GM12878 (cell line): Measurements from ENCODE around the gene SPATA31D1. TPM values are rescaled to one million over a fixed set of nuclear protein-coding genes. Genes with fewer than 3 reads are reported as not detected.

ENCODE experiments used
- ATAC-seq: fragments of 200-7000 bp; cut with Tn5 transposase; 3 replicates; pipeline ENCODE4 v1.9.1; 2020; ENCODE audit warnings: mild to moderate bottlenecking, moderate library complexity
- BruUV-seq: library from RNA; stranded (reverse); fragments of 400-500 nt; replicated peaks from 2 replicates; lab custom pipeline; 2021; lab: Mats Ljungman, UMichigan
- CTCF ChIA-PET: fragments of 300-600 bp; sonication (Branson Sonifier 250); formaldehyde crosslinking; extraction: SDS; loops from one replicate; lab custom pipeline; 2021; ENCODE audit warnings: inconsistent platforms; lab: Yijun Ruan, JAX
- POLR2A ChIA-PET: fragments of 350-600 bp; formaldehyde crosslinking; extraction: SDS; loops from one replicate; lab custom pipeline; 2021; ENCODE audit warnings: inconsistent platforms; lab: Charles Lee
- RAD21 ChIA-PET: fragments of 300-600 bp; sonication (Branson Sonifier 250); formaldehyde crosslinking; loops from one replicate; lab custom pipeline; 2023; ENCODE audit warnings: antibody characterized with exemption; ENCODE audit not compliant: unreplicated experiment; lab: Charles Lee
- SMC1A ChIA-PET: fragments of 300-600 bp; sonication (Branson Sonifier 250); formaldehyde crosslinking; loops from one replicate; lab custom pipeline; 2023; ENCODE audit not compliant: unreplicated experiment, uncharacterized antibody; lab: Charles Lee
- DNase-seq: peaks from one replicate; pipeline ENCODE4 v3.0.0-alpha.2; 2011; ENCODE audit warnings: low read depth, low spot score
- FAIRE-seq: peaks from 3 replicates; lab custom pipeline; 2011; peaks lifted over from hg19 to GRCh38; lab: Jason Lieb, UNC
- H2AFZ ChIP-seq: 2 replicates; pipeline ENCODE4 v1.6.0; 2011; ENCODE audit warnings: low read depth, low read length, control low read depth; ENCODE audit not compliant: control insufficient read depth
- H3K27ac ChIP-seq: 2 replicates; pipeline ENCODE4 v1.5.1; 2011; ENCODE audit warnings: control low read depth; ENCODE audit not compliant: control insufficient read depth, insufficient read depth
- H3K27me3 ChIP-seq, 2 experiments: replicated peaks in 1 of 2; 2 replicates each; pipeline versions ENCODE4 v1.6.0 to v1.6.1; 2011; ENCODE audit warnings: low read length in 1 of 2; ENCODE audit not compliant: control insufficient read depth in 2 of 2, insufficient read depth in 2 of 2
- H3K36me3 ChIP-seq, 2 experiments: 2 replicates each; pipeline ENCODE4 v1.5.1; 2011; ENCODE audit warnings: low read length in 1 of 2; ENCODE audit not compliant: control insufficient read depth in 2 of 2, insufficient read depth in 2 of 2
- H3K4me1 ChIP-seq: 2 replicates; pipeline ENCODE4 v1.6.1; 2011; ENCODE audit warnings: mild to moderate bottlenecking, low read length, moderate library complexity, mixed read lengths; ENCODE audit not compliant: control insufficient read depth, insufficient read depth
- H3K4me2 ChIP-seq: 2 replicates; pipeline ENCODE4 v1.6.0; 2011; ENCODE audit warnings: control low read depth; ENCODE audit not compliant: control insufficient read depth, insufficient read depth
- H3K4me3 ChIP-seq: fragments of 200-600 bp; sonication (generic); 2 replicates; pipeline ENCODE4 v1.5.1; 2016
- H3K79me2 ChIP-seq: 2 replicates; pipeline ENCODE4 v1.6.0; 2011; ENCODE audit warnings: low read length; ENCODE audit not compliant: control insufficient read depth, insufficient read depth
- H3K9ac ChIP-seq: 2 replicates; pipeline ENCODE4 v1.8.0; 2011; ENCODE audit warnings: low read length, control low read depth, mixed read lengths; ENCODE audit not compliant: control insufficient read depth, insufficient read depth
- H3K9me3 ChIP-seq: replicated peaks from 3 replicates; pipeline ENCODE4 v1.5.1; 2011; ENCODE audit warnings: mild to moderate bottlenecking, low read length; ENCODE audit not compliant: control insufficient read depth, insufficient read depth
- H4K20me1 ChIP-seq: 2 replicates; pipeline ENCODE4 v1.6.0; 2011; ENCODE audit not compliant: control insufficient read depth, insufficient read depth
- ATF2 ChIP-seq: IDR thresholded peaks from 2 replicates; pipeline ENCODE4 v1.6.1; 2012; ENCODE audit warnings: low read length, inconsistent platforms
- BACH1 ChIP-seq: fragments of 450-650 bp; IDR thresholded peaks from 2 replicates; pipeline ENCODE4 v1.6.1; 2017; ENCODE audit warnings: mild to moderate bottlenecking, borderline replicate concordance
- CBX3 ChIP-seq: fragments of 200-600 bp; sonication (generic); IDR thresholded peaks from 2 replicates; pipeline ENCODE4 v1.6.1; 2016; ENCODE audit warnings: low read depth, borderline replicate concordance
- IRF4 ChIP-seq: IDR thresholded peaks from 2 replicates; pipeline ENCODE4 v1.6.1; 2011; ENCODE audit warnings: low read depth, low read length
- RB1 ChIP-seq: fragments of 450-650 bp; formaldehyde crosslinking; IDR thresholded peaks from 2 replicates; pipeline ENCODE4 v1.6.1; 2017; ENCODE audit warnings: mild to moderate bottlenecking, borderline replicate concordance
- REST ChIP-seq: IDR thresholded peaks from 2 replicates; pipeline ENCODE4 v1.6.1; 2012; ENCODE audit warnings: mild to moderate bottlenecking, low read depth, low read length
- ZNF207 ChIP-seq: fragments of 450-650 bp; IDR thresholded peaks from 2 replicates; pipeline ENCODE4 v1.6.1; 2014; ENCODE audit warnings: antibody characterized with exemption, mild to moderate bottlenecking, borderline replicate concordance
- in situ Hi-C: fragments of 300-500 bp; cut with MboI; formaldehyde crosslinking; loops from 9 replicates; pipeline ENCODE4 v1.14.3; 2018; ENCODE audit warnings: mixed read lengths
- intact Hi-C: fragments of 100-400 bp; cut with micrococcal nuclease; formaldehyde crosslinking; loops from one replicate; pipeline ENCODE4 v1.14.2; 2022; ENCODE audit not compliant: unreplicated experiment
- polyA plus RNA-seq, 11 experiments: library from polyadenylated mRNA; depleted of rRNA in 4 of 11; unstranded in 6 of 11; stranded (reverse) in 5 of 11; fragments of >200 nt; fragmentation: Nextera tagmentation in 4 of 11; fragmentation: Illumina TruSeq in 1 of 11; extraction: Ambion mirVana in 4 of 11; extraction: Trizol in 1 of 11; gene quantifications; 1 replicate in 1 of 11; 2 replicates in 10 of 11; pipeline versions ENCODE4 v1.2.1 to v1.2.3, GENCODE V29; 2011 to 2016; ENCODE audit warnings: inconsistent platforms in 2 of 11, missing spikeins in 2 of 11, low read depth in 1 of 11
- total RNA-seq, 4 experiments: library from RNA; depleted of rRNA in 3 of 4; stranded (reverse); fragments of >200 nt in 3 of 4; fragmentation: Illumina TruSeq in 1 of 4; extraction: Trizol in 1 of 4; gene quantifications; 2 replicates each; pipeline versions ENCODE4 v1.2.1 to v1.2.3, GENCODE V29; 2013 to 2021

Gene SPATA31D1
- total and polyA plus RNA-seq, 10 of the 15 experiments (the other 5 are each of a cell fraction or from before 2014, with no cell fraction given), result 0.01 to 0.45 (median 0.05) TPM; not detected in 4

- Histone ChIP-seq H3K27ac (no peak overlapping the region), H3K4me3 (no peak overlapping the region), H3K9me3 (no peaks in the 10 kb centered on the region), H4K20me1 (no peaks in the 10 kb centered on the region), H3K4me1 (no peaks in the 10 kb centered on the region)
- no peak for ATAC-seq
- FAIRE-seq, result no peak
- TF ChIP-seq RB1 (no peak), CBX3 (no peak), ATF2 (no peak), BACH1 (no peak), IRF4 (no peak), REST (no peak), ZNF207 (no peak)
- TF ChIP-seq, all 136 proteins: peak for 0
- CTCF ChIA-PET, result no interaction called here
- Histone ChIP-seq H3K79me2 (no peaks in the 10 kb centered on the region), H3K36me3 (no peaks in the 10 kb centered on the region), H2AFZ (no peak overlapping the region), H3K9ac (no peak overlapping the region), H3K27me3 (no peaks in the 10 kb centered on the region), H3K4me2 (no peak overlapping the region)
- DNase-seq, result no peak
- POLR2A ChIA-PET, result no interaction called here
- SMC1A ChIA-PET, result no interaction called here
- no TSS peak for BruUV-seq
- in situ Hi-C loops (no loop called here), intact Hi-C loops (no loop called here)
- RAD21 ChIA-PET, result no interaction called here
These were observed 8.0 kb upstream of the SPATA31D1 start for GRCh38 chr9:81980568-81980967.
